A549 (cell line): Measurements from ENCODE around the gene CNOT9. TPM values are rescaled to one million over a fixed set of nuclear protein-coding genes. Genes with fewer than 3 reads are reported as not detected.

Experiments
- ATAC-seq, 2 experiments: fragments of 200-7000 bp in 1 of 2; fragments of >200 bp in 1 of 2; cut with Nextera tagmentation in 1 of 2; cut with Tn5 transposase in 1 of 2; 3 replicates each; pipeline versions ENCODE4 v1.8.0 to v1.9.1; 2018 to 2020; ENCODE audit warnings: mild to moderate bottlenecking in 1 of 2, moderate library complexity in 1 of 2
- CTCF ChIA-PET: fragments of 300-600 bp; sonication (Branson Sonifier 250); formaldehyde crosslinking; extraction: SDS; loops from one replicate; lab custom pipeline; 2021; ENCODE audit warnings: antibody characterized with exemption, inconsistent platforms; lab: Yijun Ruan, JAX
- POLR2A ChIA-PET: fragments of 350-600 bp; formaldehyde crosslinking; extraction: SDS; loops from one replicate; lab custom pipeline; 2021; ENCODE audit warnings: antibody characterized with exemption, inconsistent platforms; lab: Yijun Ruan, JAX
- DNase-seq, 2 experiments: peaks; one replicate each; pipeline versions ENCODE4 v3.0.0 to v3.0.0-alpha.2; 2011 to 2016; ENCODE audit warnings: low read depth in 1 of 2, low spot score in 1 of 2
- FAIRE-seq: peaks from 2 replicates; lab custom pipeline; 2011; peaks lifted over from hg19 to GRCh38; lab: Jason Lieb, UNC
- H3K27ac ChIP-seq, 2 experiments: fragments of >200 bp; sonication (Bioruptor Twin); formaldehyde crosslinking; 3 replicates each; pipeline ENCODE4 v1.5.1; 2016 to 2017
- H3K4me1 ChIP-seq: fragments of >200 bp; sonication (Bioruptor Twin); formaldehyde crosslinking; 3 replicates; pipeline ENCODE4 v1.6.1; 2016
- H3K4me2 ChIP-seq: fragments of >200 bp; sonication (Bioruptor Twin); formaldehyde crosslinking; 3 replicates; pipeline ENCODE4 v1.6.1; 2016
- H3K4me3 ChIP-seq: fragments of >200 bp; sonication (Bioruptor Twin); formaldehyde crosslinking; 3 replicates; pipeline ENCODE4 v1.5.1; 2016
- H3K9me3 ChIP-seq: fragments of >200 bp; sonication (Bioruptor Twin); formaldehyde crosslinking; 3 replicates; pipeline ENCODE4 v1.6.1; 2016
- CBX2 ChIP-seq: fragments of 200-600 bp; sonication (generic); IDR thresholded peaks from 2 replicates; pipeline ENCODE4 v1.6.1; 2016; ENCODE audit warnings: low read depth, mild to moderate bottlenecking, borderline replicate concordance
- CBX8 ChIP-seq: fragments of 200-600 bp; sonication (generic); IDR thresholded peaks from 2 replicates; pipeline ENCODE4 v1.6.1; 2016
- CHD4 ChIP-seq: fragments of 200-600 bp; sonication (generic); IDR thresholded peaks from 2 replicates; pipeline ENCODE4 v1.6.1; 2016; ENCODE audit warnings: antibody characterized with exemption, mild to moderate bottlenecking, borderline replicate concordance
- EP300 ChIP-seq, 2 experiments: fragments of >200 bp; sonication (Bioruptor Twin); formaldehyde crosslinking; IDR thresholded peaks; 2 replicates in 1 of 2; 3 replicates in 1 of 2; pipeline ENCODE4 v1.6.1; 2016 to 2017
- FOSL2 ChIP-seq, 2 experiments: fragments of 450-650 bp in 1 of 2; fragments of >200 bp in 1 of 2; sonication (Bioruptor Twin) in 1 of 2; formaldehyde crosslinking; IDR thresholded peaks; 2 replicates each; pipeline versions ENCODE4 v1.5.0 to v1.6.1; 2016 to 2020; ENCODE audit warnings: mild to moderate bottlenecking in 1 of 2, moderate library complexity in 1 of 2
- FOXS1 ChIP-seq: fragments of 250-450 bp; sonication (Bioruptor Pico); IDR thresholded peaks from 2 replicates; pipeline ENCODE4 v1.5.0; 2020; ENCODE audit warnings: mild to moderate bottlenecking, moderate library complexity
- HEYL ChIP-seq: fragments of 250-450 bp; sonication (Bioruptor Pico); IDR thresholded peaks from 2 replicates; pipeline ENCODE4 v1.8.0; 2021; ENCODE audit warnings: mild to moderate bottlenecking, moderate library complexity
- JUN ChIP-seq, 2 experiments: fragments of >200 bp; sonication (Bioruptor Twin); formaldehyde crosslinking; IDR thresholded peaks; 2 replicates in 1 of 2; 3 replicates in 1 of 2; pipeline ENCODE4 v1.6.1; 2016 to 2017
- MYC ChIP-seq: IDR thresholded peaks from 2 replicates; pipeline ENCODE4 v1.6.1; 2012; ENCODE audit warnings: mild to moderate bottlenecking, inconsistent platforms, low read length, improper control_type of control experiment, borderline replicate concordance
- NPAS2 ChIP-seq: fragments of 250-450 bp; sonication (Bioruptor Pico); IDR thresholded peaks from 2 replicates; pipeline ENCODE4 v1.8.0; 2022; ENCODE audit warnings: mild to moderate bottlenecking, moderate library complexity, borderline replicate concordance
- POLR2A ChIP-seq: IDR thresholded peaks from 2 replicates; pipeline ENCODE4 v1.6.1; 2012; ENCODE audit warnings: mild to moderate bottlenecking, low read length
- POLR2AphosphoS2 ChIP-seq: conservative IDR thresholded peaks from 2 replicates; pipeline ENCODE4 v1.6.1; 2012; ENCODE audit warnings: low read length, improper control_type of control experiment, inconsistent platforms
- RFX5 ChIP-seq: fragments of 450-650 bp; IDR thresholded peaks from 2 replicates; pipeline ENCODE4 v1.7.1; 2014; ENCODE audit warnings: antibody characterized with exemption, mild to moderate bottlenecking, moderate library complexity
- RNF2 ChIP-seq: fragments of 200-600 bp; sonication (generic); IDR thresholded peaks from 2 replicates; pipeline ENCODE4 v1.6.1; 2016; ENCODE audit warnings: low read depth, mild to moderate bottlenecking, antibody characterized with exemption, moderate library complexity, borderline replicate concordance
- SMC3 ChIP-seq: fragments of >200 bp; sonication (Bioruptor Twin); formaldehyde crosslinking; IDR thresholded peaks from 3 replicates; pipeline ENCODE4 v1.6.1; 2018; ENCODE audit warnings: inconsistent platforms
- ZNF302 ChIP-seq: fragments of 250-450 bp; sonication (Bioruptor Pico); IDR thresholded peaks from 2 replicates; pipeline ENCODE4 v1.9.0; 2021; ENCODE audit warnings: inconsistent platforms, mild to moderate bottlenecking, moderate library complexity
- ZSCAN20 ChIP-seq: fragments of 250-450 bp; sonication (Bioruptor Pico); IDR thresholded peaks from 2 replicates; pipeline ENCODE4 v1.8.0; 2022; ENCODE audit warnings: mild to moderate bottlenecking, moderate library complexity
- WGBS: methylation state at CpG from one replicate; pipeline ENCODE4 v1.1.6; 2017; ENCODE audit errors: missing lambda C conversion rate; 5-methylcytosine and 5-hydroxymethylcytosine counted together
- polyA plus RNA-seq, 4 experiments: library from polyadenylated mRNA; depleted of rRNA in 3 of 4; stranded (reverse); fragments of >200 nt; fragmentation: RNase III in 1 of 4; extraction: RNeasy Plus Mini Kit Qiagen cat#74134 plus additional on column Dnase treatment in 1 of 4; gene quantifications; 2 replicates in 3 of 4; 3 replicates in 1 of 4; pipeline ENCODE4 v1.2.3, GENCODE V29; 2011 to 2017
- TF ChIP-seq, protein P1 (sequence below): fragments of 200-600 bp; sonication (generic); IDR thresholded peaks from 2 replicates; pipeline ENCODE4 v1.6.1; 2016; ENCODE audit warnings: antibody characterized with exemption, mild to moderate bottlenecking, moderate library complexity
- TF ChIP-seq, protein P2 (sequence below): fragments of >200 bp; sonication (Bioruptor Twin); formaldehyde crosslinking; IDR thresholded peaks from 2 replicates; pipeline ENCODE4 v1.6.1; 2016
- TF ChIP-seq, protein P3 (sequence below): IDR thresholded peaks from 2 replicates; pipeline ENCODE4 v1.6.1; 2012
- TF ChIP-seq, protein P4 (sequence below): fragments of 250-450 bp; sonication (Bioruptor Pico); IDR thresholded peaks from 2 replicates; pipeline ENCODE4 v1.5.0; 2020; ENCODE audit warnings: low read depth, mild to moderate bottlenecking, moderate library complexity

The CNOT9 gene
- polyA plus RNA-seq, 2 of the 4 experiments (the other 2 are of a cell fraction): 42.7 to 87.4 TPM

DNA sequence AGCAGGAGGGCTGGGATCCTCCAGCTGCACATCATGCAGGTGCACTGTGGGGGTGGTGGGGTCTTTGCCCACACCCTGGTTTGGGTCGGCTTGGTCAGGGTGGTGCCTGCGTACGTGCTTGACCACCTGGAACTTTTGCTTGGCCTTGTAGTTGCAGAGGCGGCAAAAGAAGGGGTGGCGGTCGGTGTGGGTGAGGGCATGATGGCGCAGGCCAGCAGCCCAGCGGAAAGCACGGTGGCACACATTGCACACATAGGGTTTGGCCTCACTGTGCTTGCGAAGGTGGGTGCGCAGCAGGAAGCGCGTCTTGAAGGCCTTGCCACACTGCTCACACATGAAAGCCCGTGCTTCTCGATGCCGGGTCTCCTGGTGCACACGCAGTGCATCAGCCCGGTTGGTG is 69.7 kb downstream of the CNOT9 start:
- 95% methylated on average over 17 of the region's 18 CpGs for WGBS
- TF ChIP-seq RNF2 (no peak), SMC3 (no peak), JUN (IDR thresholded peaks at IDR 0.05) (no peak), CHD4 (no peak), HEYL (CRISPR knock-in tag) (no peak), ZSCAN20 (CRISPR knock-in tag) (no peak), RFX5 (no peak), FOXS1 (CRISPR knock-in tag) (no peak)
- TF ChIP-seq, protein P1, sequence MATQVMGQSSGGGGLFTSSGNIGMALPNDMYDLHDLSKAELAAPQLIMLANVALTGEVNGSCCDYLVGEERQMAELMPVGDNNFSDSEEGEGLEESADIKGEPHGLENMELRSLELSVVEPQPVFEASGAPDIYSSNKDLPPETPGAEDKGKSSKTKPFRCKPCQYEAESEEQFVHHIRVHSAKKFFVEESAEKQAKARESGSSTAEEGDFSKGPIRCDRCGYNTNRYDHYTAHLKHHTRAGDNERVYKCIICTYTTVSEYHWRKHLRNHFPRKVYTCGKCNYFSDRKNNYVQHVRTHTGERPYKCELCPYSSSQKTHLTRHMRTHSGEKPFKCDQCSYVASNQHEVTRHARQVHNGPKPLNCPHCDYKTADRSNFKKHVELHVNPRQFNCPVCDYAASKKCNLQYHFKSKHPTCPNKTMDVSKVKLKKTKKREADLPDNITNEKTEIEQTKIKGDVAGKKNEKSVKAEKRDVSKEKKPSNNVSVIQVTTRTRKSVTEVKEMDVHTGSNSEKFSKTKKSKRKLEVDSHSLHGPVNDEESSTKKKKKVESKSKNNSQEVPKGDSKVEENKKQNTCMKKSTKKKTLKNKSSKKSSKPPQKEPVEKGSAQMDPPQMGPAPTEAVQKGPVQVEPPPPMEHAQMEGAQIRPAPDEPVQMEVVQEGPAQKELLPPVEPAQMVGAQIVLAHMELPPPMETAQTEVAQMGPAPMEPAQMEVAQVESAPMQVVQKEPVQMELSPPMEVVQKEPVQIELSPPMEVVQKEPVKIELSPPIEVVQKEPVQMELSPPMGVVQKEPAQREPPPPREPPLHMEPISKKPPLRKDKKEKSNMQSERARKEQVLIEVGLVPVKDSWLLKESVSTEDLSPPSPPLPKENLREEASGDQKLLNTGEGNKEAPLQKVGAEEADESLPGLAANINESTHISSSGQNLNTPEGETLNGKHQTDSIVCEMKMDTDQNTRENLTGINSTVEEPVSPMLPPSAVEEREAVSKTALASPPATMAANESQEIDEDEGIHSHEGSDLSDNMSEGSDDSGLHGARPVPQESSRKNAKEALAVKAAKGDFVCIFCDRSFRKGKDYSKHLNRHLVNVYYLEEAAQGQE: no peak
- TF ChIP-seq, protein P2, sequence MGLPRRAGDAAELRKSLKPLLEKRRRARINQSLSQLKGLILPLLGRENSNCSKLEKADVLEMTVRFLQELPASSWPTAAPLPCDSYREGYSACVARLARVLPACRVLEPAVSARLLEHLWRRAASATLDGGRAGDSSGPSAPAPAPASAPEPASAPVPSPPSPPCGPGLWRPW: no peak
- TF ChIP-seq, all 56 proteins: peak for 0
- ATAC-seq: no peak
- POLR2A ChIA-PET: no interaction called here
- H3K27ac ChIP-seq: no peak overlapping the region
- no peaks in the 10 kb centered on the region for H3K9me3 ChIP-seq
- DNase-seq: no peak
- H3K4me2 ChIP-seq: no peak overlapping the region
- H3K4me1 ChIP-seq: no peaks in the 10 kb centered on the region
- no peak overlapping the region for H3K4me3 ChIP-seq
- CTCF ChIA-PET: no interaction called here
- FAIRE-seq: no peak

DNA sequence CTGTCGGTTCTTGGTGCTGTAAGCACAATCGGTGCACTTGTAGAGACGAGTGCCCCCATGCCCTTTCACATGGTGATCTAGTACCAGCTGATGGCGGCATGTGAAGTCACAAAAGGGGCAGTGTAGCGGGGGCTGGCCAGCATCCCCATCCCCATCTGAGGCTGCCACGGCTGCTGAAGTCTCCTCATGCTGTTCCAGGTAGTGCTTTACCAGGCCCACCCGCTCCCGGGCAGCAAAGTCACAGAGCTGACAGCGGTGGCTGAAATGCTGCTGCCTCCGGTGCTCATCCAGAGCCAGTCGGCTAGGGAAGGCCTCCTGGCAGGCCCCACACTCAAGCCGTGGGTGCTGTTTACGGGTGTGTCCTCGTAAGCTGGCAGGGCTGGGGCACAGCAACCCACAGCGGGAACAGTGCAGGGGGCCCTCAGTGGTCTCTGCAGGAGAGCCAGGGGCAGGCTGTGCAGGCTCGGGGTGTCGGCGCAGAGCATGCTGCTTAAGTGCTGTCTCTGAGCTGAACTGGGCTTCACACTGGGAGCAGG is 73.5 kb downstream of the CNOT9 start:
- DNase-seq (no peak), ATAC-seq (no peak; a peak in 1 of 6 replicates), FAIRE-seq (no peak)
- Histone ChIP-seq H3K4me2 (no peak overlapping the region), H3K4me1 (peaks cover 14% of the 10 kb centered on the region; the same call in 1 of the 3 replicates), H3K9me3 (no peaks in the 10 kb centered on the region), H3K4me3 (no peak overlapping the region), H3K27ac (no peak overlapping the region)
- 93% methylated on average over 11 of the region's 18 CpGs for WGBS
- CTCF ChIA-PET: interaction anchor here (0.8 kb wide), 1 partner anchor 206 kb away, joined by 4 read pairs; no protein-coding TSS in a partner anchor
- TF ChIP-seq NPAS2 (CRISPR knock-in tag) (no peak), FOSL2 (IDR thresholded peaks at IDR 0.05) (no peak), FOSL2 (CRISPR knock-in tag; IDR thresholded peaks at IDR 0.05) (no peak), CBX8 (no peak), EP300 (IDR thresholded peaks at IDR 0.05) (no peak), POLR2A (0 out of 2 replicates have a peak, but pooled peaks have one; percentile 6)
- POLR2A ChIA-PET: interaction anchor here (0.5 kb wide), 1 partner anchor 353 kb away, joined by 8 read pairs; no protein-coding TSS in a partner anchor

DNA sequence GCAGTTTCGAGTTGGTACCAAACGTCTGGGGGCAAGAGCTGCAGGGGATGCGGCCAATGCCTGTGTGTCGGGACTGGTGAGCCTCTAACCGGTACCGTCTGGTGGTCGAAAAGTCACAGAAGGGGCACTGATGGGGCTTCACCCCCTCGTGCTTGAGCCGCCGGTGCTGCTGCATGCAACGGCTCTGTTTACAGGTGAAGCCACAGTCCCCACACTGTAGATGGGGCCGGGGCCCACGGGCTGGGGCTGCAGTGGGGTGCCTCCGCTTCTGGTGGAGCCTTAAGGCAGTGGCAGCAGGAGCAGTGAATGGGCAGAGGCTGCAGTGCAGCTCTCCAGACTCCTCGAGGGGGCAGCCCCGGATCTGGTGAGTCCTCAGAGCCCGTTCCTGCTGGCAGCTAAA is 74.1 kb downstream of the CNOT9 start:
- no peak; a peak in 2 of 6 replicates for ATAC-seq
- Histone ChIP-seq H3K4me2 (no peak overlapping the region), H3K4me3 (no peak overlapping the region), H3K27ac (no peak overlapping the region)
- CTCF ChIA-PET: interaction anchor here (0.8 to 2.4 kb wide), 4 partner anchors 11 to 205 kb away, joined by 3 to 6 read pairs (median 4); partner anchors contain the start of genes BCS1L and ZNF142
- DNase-seq: no peak
- no peak for FAIRE-seq
- WGBS: 91% methylated on average over 13 of the region's 17 CpGs
- POLR2A ChIA-PET: no interaction called here
- TF ChIP-seq NPAS2 (CRISPR knock-in tag) (no peak), CBX2 (no peak), ZNF302 (CRISPR knock-in tag) (no peak), POLR2AphosphoS2 (no peak), MYC (no peak)
- TF ChIP-seq, protein P3, sequence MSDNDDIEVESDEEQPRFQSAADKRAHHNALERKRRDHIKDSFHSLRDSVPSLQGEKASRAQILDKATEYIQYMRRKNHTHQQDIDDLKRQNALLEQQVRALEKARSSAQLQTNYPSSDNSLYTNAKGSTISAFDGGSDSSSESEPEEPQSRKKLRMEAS: no peak
- TF ChIP-seq, protein P4, sequence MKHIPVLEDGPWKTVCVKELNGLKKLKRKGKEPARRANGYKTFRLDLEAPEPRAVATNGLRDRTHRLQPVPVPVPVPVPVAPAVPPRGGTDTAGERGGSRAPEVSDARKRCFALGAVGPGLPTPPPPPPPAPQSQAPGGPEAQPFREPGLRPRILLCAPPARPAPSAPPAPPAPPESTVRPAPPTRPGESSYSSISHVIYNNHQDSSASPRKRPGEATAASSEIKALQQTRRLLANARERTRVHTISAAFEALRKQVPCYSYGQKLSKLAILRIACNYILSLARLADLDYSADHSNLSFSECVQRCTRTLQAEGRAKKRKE (CRISPR knock-in tag): no peak
- TF ChIP-seq, all 56 proteins: peak for 0
- Histone ChIP-seq H3K9me3 (no peaks in the 10 kb centered on the region), H3K4me1 (peaks cover 14% of the 10 kb centered on the region; the same call in 1 of the 3 replicates)
